HL-60 (cell line): Measurements from ENCODE around the gene DCTPP1.

Source experiments
- GABPA ChIP-seq: IDR thresholded peaks from 2 replicates; pipeline ENCODE4 v1.6.1; 2012; ENCODE audit warnings: low read depth
- POLR2AphosphoS5 ChIP-seq: IDR thresholded peaks from 2 replicates; pipeline ENCODE4 v1.6.1; 2012; ENCODE audit warnings: low read depth
- SPI1 ChIP-seq: IDR thresholded peaks from 2 replicates; pipeline ENCODE4 v1.6.1; 2012; ENCODE audit warnings: low read depth, mild to moderate bottlenecking, borderline replicate concordance
- TF ChIP-seq, protein P1 (sequence below): IDR thresholded peaks from one replicate; pipeline ENCODE4 v1.5.1; 2011; ENCODE audit warnings: low read length, control low read depth, inconsistent platforms; ENCODE audit not compliant: insufficient read depth
- TF ChIP-seq, protein P2 (sequence below): IDR thresholded peaks from 2 replicates; pipeline ENCODE4 v1.6.1; 2012; ENCODE audit warnings: low read depth; ENCODE audit not compliant: insufficient replicate concordance

DNA sequence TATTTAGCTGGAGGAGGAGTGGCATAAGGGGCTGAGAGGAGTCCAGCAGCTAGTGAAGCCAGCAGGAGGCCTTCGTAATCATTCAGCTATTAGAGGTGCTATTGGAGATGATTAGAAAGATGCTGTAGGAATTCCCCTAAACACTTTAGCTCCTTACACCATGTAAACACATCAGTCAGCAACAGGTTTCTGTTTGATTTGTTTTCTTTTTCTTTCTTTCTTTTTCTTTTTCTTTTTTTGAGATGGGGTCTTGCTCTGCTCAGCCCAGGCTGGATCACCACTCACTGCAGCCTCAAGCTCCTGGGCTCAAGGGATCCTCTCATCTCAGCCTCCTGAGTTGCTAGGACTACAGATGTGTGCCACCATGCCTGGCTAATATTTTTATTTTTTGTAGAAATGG, 26.5 kb upstream of the DCTPP1 start:
- TF ChIP-seq, protein P1, sequence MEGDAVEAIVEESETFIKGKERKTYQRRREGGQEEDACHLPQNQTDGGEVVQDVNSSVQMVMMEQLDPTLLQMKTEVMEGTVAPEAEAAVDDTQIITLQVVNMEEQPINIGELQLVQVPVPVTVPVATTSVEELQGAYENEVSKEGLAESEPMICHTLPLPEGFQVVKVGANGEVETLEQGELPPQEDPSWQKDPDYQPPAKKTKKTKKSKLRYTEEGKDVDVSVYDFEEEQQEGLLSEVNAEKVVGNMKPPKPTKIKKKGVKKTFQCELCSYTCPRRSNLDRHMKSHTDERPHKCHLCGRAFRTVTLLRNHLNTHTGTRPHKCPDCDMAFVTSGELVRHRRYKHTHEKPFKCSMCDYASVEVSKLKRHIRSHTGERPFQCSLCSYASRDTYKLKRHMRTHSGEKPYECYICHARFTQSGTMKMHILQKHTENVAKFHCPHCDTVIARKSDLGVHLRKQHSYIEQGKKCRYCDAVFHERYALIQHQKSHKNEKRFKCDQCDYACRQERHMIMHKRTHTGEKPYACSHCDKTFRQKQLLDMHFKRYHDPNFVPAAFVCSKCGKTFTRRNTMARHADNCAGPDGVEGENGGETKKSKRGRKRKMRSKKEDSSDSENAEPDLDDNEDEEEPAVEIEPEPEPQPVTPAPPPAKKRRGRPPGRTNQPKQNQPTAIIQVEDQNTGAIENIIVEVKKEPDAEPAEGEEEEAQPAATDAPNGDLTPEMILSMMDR: no peak
- no peak for TF ChIP-seq POLR2AphosphoS5
- TF ChIP-seq, protein P2, sequence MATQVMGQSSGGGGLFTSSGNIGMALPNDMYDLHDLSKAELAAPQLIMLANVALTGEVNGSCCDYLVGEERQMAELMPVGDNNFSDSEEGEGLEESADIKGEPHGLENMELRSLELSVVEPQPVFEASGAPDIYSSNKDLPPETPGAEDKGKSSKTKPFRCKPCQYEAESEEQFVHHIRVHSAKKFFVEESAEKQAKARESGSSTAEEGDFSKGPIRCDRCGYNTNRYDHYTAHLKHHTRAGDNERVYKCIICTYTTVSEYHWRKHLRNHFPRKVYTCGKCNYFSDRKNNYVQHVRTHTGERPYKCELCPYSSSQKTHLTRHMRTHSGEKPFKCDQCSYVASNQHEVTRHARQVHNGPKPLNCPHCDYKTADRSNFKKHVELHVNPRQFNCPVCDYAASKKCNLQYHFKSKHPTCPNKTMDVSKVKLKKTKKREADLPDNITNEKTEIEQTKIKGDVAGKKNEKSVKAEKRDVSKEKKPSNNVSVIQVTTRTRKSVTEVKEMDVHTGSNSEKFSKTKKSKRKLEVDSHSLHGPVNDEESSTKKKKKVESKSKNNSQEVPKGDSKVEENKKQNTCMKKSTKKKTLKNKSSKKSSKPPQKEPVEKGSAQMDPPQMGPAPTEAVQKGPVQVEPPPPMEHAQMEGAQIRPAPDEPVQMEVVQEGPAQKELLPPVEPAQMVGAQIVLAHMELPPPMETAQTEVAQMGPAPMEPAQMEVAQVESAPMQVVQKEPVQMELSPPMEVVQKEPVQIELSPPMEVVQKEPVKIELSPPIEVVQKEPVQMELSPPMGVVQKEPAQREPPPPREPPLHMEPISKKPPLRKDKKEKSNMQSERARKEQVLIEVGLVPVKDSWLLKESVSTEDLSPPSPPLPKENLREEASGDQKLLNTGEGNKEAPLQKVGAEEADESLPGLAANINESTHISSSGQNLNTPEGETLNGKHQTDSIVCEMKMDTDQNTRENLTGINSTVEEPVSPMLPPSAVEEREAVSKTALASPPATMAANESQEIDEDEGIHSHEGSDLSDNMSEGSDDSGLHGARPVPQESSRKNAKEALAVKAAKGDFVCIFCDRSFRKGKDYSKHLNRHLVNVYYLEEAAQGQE: no peak
- no peak for TF ChIP-seq GABPA
- TF ChIP-seq SPI1: no peak
